Thyroid gland (tissue), 4 donors: ENCODE data around the gene MGST3. TPM values are rescaled to one million over a fixed set of nuclear protein-coding genes. Genes with fewer than 3 reads are reported as not detected.
A peak's percentile ranks its signal among the peaks of the same experiment; 100 is the strongest.

ENCODE experiments used
- DNase-seq, 2 donors: peaks; one replicate each; pipeline ENCODE4 v3.0.0-alpha.2; 2019
- H3K27ac ChIP-seq, 3 donors: fragments of 200-600 bp; sonication (generic); 1 replicate in 2 of 3; 2 replicates in 1 of 3; pipeline ENCODE4 v1.5.1; 2016 to 2019; ENCODE audit warnings: mild to moderate bottlenecking in 1 of 3, moderate library complexity in 1 of 3
- H3K27me3 ChIP-seq: fragments of 200-600 bp; sonication (generic); one replicate; pipeline ENCODE4 v1.5.1; 2019
- H3K36me3 ChIP-seq, 2 donors: fragments of 200-600 bp; sonication (generic); one replicate each; pipeline ENCODE4 v1.5.1; 2016 to 2019
- H3K4me1 ChIP-seq, 2 donors: fragments of 200-600 bp; sonication (generic); one replicate each; pipeline ENCODE4 v1.5.1; 2017 to 2019
- H3K4me3 ChIP-seq, 3 donors: fragments of 200-600 bp; sonication (generic); replicated peaks in 1 of 3; 1 replicate in 2 of 3; 2 replicates in 1 of 3; pipeline ENCODE4 v1.5.1; 2016; ENCODE audit warnings: mild to moderate bottlenecking in 1 of 3
- H3K9me3 ChIP-seq: fragments of 200-600 bp; sonication (generic); one replicate; pipeline ENCODE4 v1.5.1; 2017
- POLR2A ChIP-seq, 2 donors: fragments of 450-650 bp; IDR thresholded peaks; one replicate each; pipeline ENCODE4 v1.6.1; 2017; ENCODE audit warnings: antibody characterized with exemption in 2 of 2, mild to moderate bottlenecking in 2 of 2, moderate library complexity in 1 of 2
- WGBS, 2 donors: methylation state at CpG; one replicate each; pipeline ENCODE4 v1.1.5; 2017; 5-methylcytosine and 5-hydroxymethylcytosine counted together
- intact Hi-C: fragments of 100-400 bp; cut with DNase I; formaldehyde crosslinking; loops from one replicate; pipeline ENCODE4 v1.15.1; 2023
- total RNA-seq, 4 donors: library from RNA; depleted of rRNA; stranded (reverse); fragments of >200 nt; gene quantifications; one replicate each; pipeline ENCODE4 v1.2.3, GENCODE V29; 2016
- TF ChIP-seq, protein P1 (sequence below), 6 experiments: fragments of 200-600 bp in 3 of 6; fragments of 450-650 bp in 3 of 6; sonication (generic) in 3 of 6; IDR thresholded peaks; one replicate each; pipeline ENCODE4 v1.5.1; 2016 to 2019; ENCODE audit warnings: antibody characterized with exemption in 6 of 6, mild to moderate bottlenecking in 2 of 6, inconsistent platforms in 1 of 6, moderate library complexity in 1 of 6

MGST3 gene
- total RNA-seq, 4 donors from 2014 or later = 146 to 366 (median 307) TPM

DNA sequence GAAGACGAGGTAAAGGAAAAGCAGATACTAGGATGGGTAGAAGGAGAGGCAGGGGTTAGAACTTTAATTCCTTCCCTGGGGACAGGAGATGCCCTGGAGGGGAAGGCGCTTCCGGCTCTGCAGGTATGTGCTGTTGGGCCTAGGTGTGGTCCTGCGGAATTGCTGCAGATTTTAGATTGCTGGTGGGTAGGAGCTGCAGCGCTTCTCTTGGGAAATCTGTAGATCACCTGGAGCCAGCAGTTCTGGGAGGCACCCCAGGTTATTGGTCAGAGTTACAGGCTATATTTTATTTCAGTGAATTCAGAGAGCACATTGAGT lies 1.1 kb downstream of the MGST3 start:
- peak overlapping the region; percentile 82 to 95 (median 92) for H3K27ac ChIP-seq
- DNase-seq = peak; percentile 25 to 31
- no peaks in the 10 kb centered on the region for H3K9me3 ChIP-seq
- WGBS, 2 donors = 21 to 26% methylated on average over 5 of the region's 5 CpGs
- H3K36me3 ChIP-seq = no peaks in the 10 kb centered on the region
- peaks cover 45 to 51% of the 10 kb centered on the region in 2 donors for H3K4me1 ChIP-seq
- TF ChIP-seq, protein P1, sequence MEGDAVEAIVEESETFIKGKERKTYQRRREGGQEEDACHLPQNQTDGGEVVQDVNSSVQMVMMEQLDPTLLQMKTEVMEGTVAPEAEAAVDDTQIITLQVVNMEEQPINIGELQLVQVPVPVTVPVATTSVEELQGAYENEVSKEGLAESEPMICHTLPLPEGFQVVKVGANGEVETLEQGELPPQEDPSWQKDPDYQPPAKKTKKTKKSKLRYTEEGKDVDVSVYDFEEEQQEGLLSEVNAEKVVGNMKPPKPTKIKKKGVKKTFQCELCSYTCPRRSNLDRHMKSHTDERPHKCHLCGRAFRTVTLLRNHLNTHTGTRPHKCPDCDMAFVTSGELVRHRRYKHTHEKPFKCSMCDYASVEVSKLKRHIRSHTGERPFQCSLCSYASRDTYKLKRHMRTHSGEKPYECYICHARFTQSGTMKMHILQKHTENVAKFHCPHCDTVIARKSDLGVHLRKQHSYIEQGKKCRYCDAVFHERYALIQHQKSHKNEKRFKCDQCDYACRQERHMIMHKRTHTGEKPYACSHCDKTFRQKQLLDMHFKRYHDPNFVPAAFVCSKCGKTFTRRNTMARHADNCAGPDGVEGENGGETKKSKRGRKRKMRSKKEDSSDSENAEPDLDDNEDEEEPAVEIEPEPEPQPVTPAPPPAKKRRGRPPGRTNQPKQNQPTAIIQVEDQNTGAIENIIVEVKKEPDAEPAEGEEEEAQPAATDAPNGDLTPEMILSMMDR (IDR thresholded peaks at IDR 0.05) = no peak
- TF ChIP-seq POLR2A (IDR thresholded peaks at IDR 0.05) = no peak
- intact Hi-C loops = no loop called here
- no peaks in the 10 kb centered on the region for H3K27me3 ChIP-seq
- H3K4me3 ChIP-seq = peak overlapping the region in 2 of 3 donors; percentile 42 to 56

DNA sequence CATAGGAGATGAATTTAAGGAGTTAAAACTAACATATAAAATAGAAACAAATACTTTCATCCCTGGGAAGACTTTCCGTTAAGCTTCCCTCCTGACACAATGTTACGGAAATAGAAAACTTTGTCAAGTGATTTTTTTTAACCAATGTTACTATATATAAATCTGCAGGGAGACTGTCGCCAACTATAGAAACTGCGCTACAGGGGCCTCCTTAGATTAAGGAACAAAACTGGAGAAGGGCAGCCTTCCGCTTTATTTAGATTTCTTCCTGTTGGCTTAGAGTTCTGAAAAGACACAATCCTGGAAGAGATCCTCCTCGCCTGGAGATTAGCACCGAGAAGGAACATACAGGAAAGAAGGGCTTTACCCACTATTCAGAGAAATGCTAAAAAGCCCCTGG lies 1.5 kb downstream of the MGST3 start:
- intact Hi-C loops = no loop called here
- DNase-seq = no peak
- peaks cover 49 to 54% of the 10 kb centered on the region in 2 donors for H3K4me1 ChIP-seq
- peak overlapping the region in 2 of 3 donors; percentile 42 to 56 for H3K4me3 ChIP-seq
- no peaks in the 10 kb centered on the region for H3K9me3 ChIP-seq
- peak overlapping the region; percentile 82 to 95 (median 92) for H3K27ac ChIP-seq
- no peaks in the 10 kb centered on the region for H3K27me3 ChIP-seq
- no peaks in the 10 kb centered on the region for H3K36me3 ChIP-seq
- TF ChIP-seq, protein P1 (IDR thresholded peaks at IDR 0.05) = no peak
- TF ChIP-seq POLR2A (IDR thresholded peaks at IDR 0.05) = no peak
- 63 to 64% methylated on average over 7 of the region's 7 CpGs for WGBS, 2 donors

DNA sequence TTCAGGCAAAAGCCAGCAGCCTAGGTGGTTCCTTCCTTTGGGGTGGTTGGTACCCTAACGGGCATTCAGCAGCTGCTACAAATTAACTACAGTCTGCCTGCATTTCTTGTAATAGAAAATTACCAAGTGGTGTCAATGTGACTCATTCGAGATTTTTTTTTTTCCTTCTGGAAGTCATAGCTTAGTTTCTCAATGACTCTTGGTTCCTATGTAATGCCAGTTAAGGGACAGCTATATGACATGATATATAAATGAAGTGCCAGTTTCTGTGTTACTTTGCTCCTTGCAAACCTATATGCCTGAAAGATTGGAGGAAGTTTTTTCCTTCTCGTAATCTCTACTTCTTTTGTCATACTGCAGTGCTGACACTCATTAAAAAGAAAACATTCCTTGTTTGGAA lies 2.6 kb downstream of the MGST3 start:
- H3K4me3 ChIP-seq = no peak overlapping the region
- peaks cover 60 to 66% of the 10 kb centered on the region in 2 donors for H3K4me1 ChIP-seq
- intact Hi-C loops = no loop called here
- WGBS, 2 donors = 43 to 51% methylated on average over 3 of the region's 3 CpGs
- H3K27ac ChIP-seq = peak overlapping the region; percentile 72 to 95 (median 78)
- TF ChIP-seq, protein P1 (IDR thresholded peaks at IDR 0.05) = no peak
- no peak for TF ChIP-seq POLR2A (IDR thresholded peaks at IDR 0.05)
- H3K9me3 ChIP-seq = no peaks in the 10 kb centered on the region
- H3K36me3 ChIP-seq = no peaks in the 10 kb centered on the region
- H3K27me3 ChIP-seq = no peaks in the 10 kb centered on the region
- no peak for DNase-seq

DNA sequence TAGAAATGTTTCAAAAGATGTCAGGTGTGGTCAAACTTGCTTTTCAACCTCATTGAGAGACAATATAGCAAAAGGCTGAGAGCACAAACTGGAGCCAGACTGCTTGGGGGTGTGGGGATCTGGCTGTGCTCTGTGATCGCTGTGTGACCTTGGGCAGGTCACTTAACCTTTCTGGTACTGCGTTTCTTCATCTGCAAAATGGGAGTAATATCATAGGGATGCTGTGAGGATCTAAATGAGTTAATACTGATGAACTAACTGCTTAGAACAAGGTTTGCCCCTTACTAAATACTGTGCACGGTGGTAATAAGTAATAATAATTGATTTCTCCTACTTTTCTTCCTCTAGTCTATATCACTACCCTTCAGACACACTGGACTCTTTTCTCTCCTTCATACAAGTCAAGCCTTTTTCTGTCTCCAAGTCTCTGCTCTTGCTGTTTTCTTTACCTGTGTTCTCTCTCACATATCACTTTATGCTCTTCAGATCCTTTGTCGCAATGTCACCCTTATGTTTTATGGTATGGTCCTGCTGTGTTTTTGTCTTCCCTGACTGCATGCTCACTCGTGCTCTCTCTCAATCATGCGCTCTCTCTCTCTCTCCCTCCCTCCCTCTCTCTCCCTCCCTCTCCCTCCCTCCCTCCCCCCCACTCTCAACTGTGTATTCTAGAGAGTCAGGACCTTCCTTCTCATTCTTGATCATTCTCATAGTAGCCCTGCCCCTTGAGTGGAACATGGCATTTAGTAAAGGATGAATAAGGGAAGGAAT lies 3.3 kb downstream of the MGST3 start:
- peak overlapping the region; percentile 74 to 95 (median 78) for H3K27ac ChIP-seq
- H3K4me3 ChIP-seq = no peak overlapping the region
- no peaks in the 10 kb centered on the region for H3K9me3 ChIP-seq
- peaks cover 0 to 4% of the 10 kb centered on the region in 2 donors for H3K36me3 ChIP-seq
- TF ChIP-seq, protein P1 (IDR thresholded peaks at IDR 0.05) = no peak
- no peak for TF ChIP-seq POLR2A (IDR thresholded peaks at IDR 0.05)
- WGBS, 2 donors = 70 to 73% methylated on average over 6 of the region's 6 CpGs
- peak in 1 of 2 donors; percentile 14 for DNase-seq
- no peaks in the 10 kb centered on the region for H3K27me3 ChIP-seq
- peaks cover 66 to 73% of the 10 kb centered on the region in 2 donors for H3K4me1 ChIP-seq
- intact Hi-C loops = no loop called here

DNA sequence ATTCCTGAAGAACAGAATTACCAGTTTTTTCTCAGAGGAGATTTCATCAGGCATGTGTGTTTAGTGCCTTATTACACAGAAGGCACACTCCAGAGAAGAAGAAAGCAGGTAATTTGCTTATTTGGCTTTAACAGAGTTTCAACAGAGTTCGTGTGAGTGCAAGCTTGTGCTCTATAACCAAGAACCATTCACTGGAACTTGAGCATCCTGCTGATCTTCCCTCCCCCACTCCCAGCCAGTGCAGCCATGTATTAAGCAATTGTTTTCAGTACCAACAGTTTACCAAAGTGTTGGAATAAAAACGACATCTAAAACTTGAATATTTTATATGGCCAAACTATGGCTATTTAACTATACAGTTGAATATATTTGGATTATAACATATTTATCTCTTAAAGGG lies 4.3 kb downstream of the MGST3 start:
- peaks cover 0 to 11% of the 10 kb centered on the region in 2 donors for H3K36me3 ChIP-seq
- no peaks in the 10 kb centered on the region for H3K9me3 ChIP-seq
- peaks cover 68 to 78% of the 10 kb centered on the region in 2 donors for H3K4me1 ChIP-seq
- no peaks in the 10 kb centered on the region for H3K27me3 ChIP-seq
- DNase-seq = peak; percentile 83 to 85
- 21 to 22% methylated on average over 2 of the region's 2 CpGs for WGBS, 2 donors
- H3K27ac ChIP-seq = peak overlapping the region; percentile 74 to 93 (median 78)
- TF ChIP-seq, protein P1 (IDR thresholded peaks at IDR 0.05) = no peak
- TF ChIP-seq POLR2A (IDR thresholded peaks at IDR 0.05) = no peak
- intact Hi-C loops = no loop called here
- no peak overlapping the region for H3K4me3 ChIP-seq
